Measurements from ENCODE around the gene TLR10. TPM values are rescaled to one million over a fixed set of nuclear protein-coding genes. Genes with fewer than 3 reads are reported as not detected.

Gene TLR10
- total RNA-seq, 1 donor from 2014 or later, result not detected

GRCh38 chr4:38734446-38734845, 48.3 kb downstream of the TLR10 start:
- Histone ChIP-seq H3K4me3 (no peak overlapping the region), H3K4me1 (peaks cover 8% of the 10 kb centered on the region), H3K27me3 (ENCODE audit: low read depth) (no peaks in the 10 kb centered on the region), H3K36me3 (no peaks in the 10 kb centered on the region), H3K27ac (replicated peaks) (no peak overlapping the region), H3K9me3 (replicated peaks) (no peaks in the 10 kb centered on the region)
- DNase-seq, result no peak
- intact Hi-C loops (cut with micrococcal nuclease), result loop anchor here (5.0 kb wide), 1 partner anchor 557 kb away; no protein-coding TSS in a partner anchor
- no peak for TF ChIP-seq CTCF (IDR thresholded peaks at IDR 0.05; ENCODE audit: borderline replicate concordance)

GRCh38 chr4:38733663-38734062, 49.1 kb downstream of the TLR10 start:
- Histone ChIP-seq H3K4me1 (peaks cover 8% of the 10 kb centered on the region), H3K4me3 (no peak overlapping the region), H3K27me3 (ENCODE audit: low read depth) (no peaks in the 10 kb centered on the region), H3K27ac (replicated peaks) (no peak overlapping the region), H3K36me3 (no peaks in the 10 kb centered on the region), H3K9me3 (replicated peaks) (no peaks in the 10 kb centered on the region)
- TF ChIP-seq CTCF (IDR thresholded peaks at IDR 0.05; ENCODE audit: borderline replicate concordance), result no peak
- no peak for DNase-seq
- intact Hi-C loops (cut with micrococcal nuclease), result loop anchor here (5.0 kb wide), 1 partner anchor 556 kb away; no protein-coding TSS in a partner anchor

GRCh38 chr4:38730830-38731646, 51.8 kb downstream of the TLR10 start:
- no peaks in the 10 kb centered on the region for H3K36me3 ChIP-seq
- no peaks in the 10 kb centered on the region for H3K9me3 ChIP-seq (replicated peaks)
- peak; percentile 96 for TF ChIP-seq CTCF (IDR thresholded peaks at IDR 0.05; ENCODE audit: borderline replicate concordance)
- DNase-seq, result peak; percentile 79
- H3K27ac ChIP-seq (replicated peaks), result no peak overlapping the region
- no peaks in the 10 kb centered on the region for H3K27me3 ChIP-seq (ENCODE audit: low read depth)
- H3K4me3 ChIP-seq, result no peak overlapping the region
- intact Hi-C loops (cut with micrococcal nuclease), result loop anchor here (5.0 kb wide), 1 partner anchor 554 kb away; no protein-coding TSS in a partner anchor
- H3K4me1 ChIP-seq, result peaks cover 8% of the 10 kb centered on the region

- Histone ChIP-seq H3K36me3 (no peaks in the 10 kb centered on the region), H3K4me3 (no peak overlapping the region), H3K4me1 (peaks cover 8% of the 10 kb centered on the region), H3K27ac (replicated peaks) (no peak overlapping the region), H3K9me3 (replicated peaks) (no peaks in the 10 kb centered on the region), H3K27me3 (ENCODE audit: low read depth) (no peaks in the 10 kb centered on the region)
- no peak for TF ChIP-seq CTCF (IDR thresholded peaks at IDR 0.05; ENCODE audit: borderline replicate concordance)
- DNase-seq, result no peak
- intact Hi-C loops (cut with micrococcal nuclease), result loop anchor here (5.0 kb wide), 1 partner anchor 553 kb away; no protein-coding TSS in a partner anchor
These were observed 52.3 kb downstream of the TLR10 start for GRCh38 chr4:38730493-38730829.

- no peaks in the 10 kb centered on the region for H3K9me3 ChIP-seq (replicated peaks)
- H3K27me3 ChIP-seq (ENCODE audit: low read depth), result no peaks in the 10 kb centered on the region
- H3K4me3 ChIP-seq, result no peak overlapping the region
- intact Hi-C loops (cut with micrococcal nuclease), result no loop called here
- TF ChIP-seq CTCF (IDR thresholded peaks at IDR 0.05; ENCODE audit: borderline replicate concordance), result no peak
- no peak overlapping the region for H3K27ac ChIP-seq (replicated peaks)
- H3K4me1 ChIP-seq, result peaks cover 8% of the 10 kb centered on the region
- DNase-seq, result no peak
- no peaks in the 10 kb centered on the region for H3K36me3 ChIP-seq
These were observed 54.1 kb downstream of the TLR10 start for GRCh38 chr4:38728631-38729141.
